ENCODE data around the gene MYEOV. TPM values are rescaled to one million over a fixed set of nuclear protein-coding genes. Genes with fewer than 3 reads are reported as not detected.

MYEOV gene
- total and polyA plus RNA-seq, 2 experiments from 2014 or later, result 0.14 TPM; not detected in 1

- no peaks in the 10 kb centered on the region for H3K79me2 ChIP-seq (replicated peaks; ENCODE audit: insufficient read depth)
- TF ChIP-seq ETS1 (IDR thresholded peaks at IDR 0.05), result no peak
- TF ChIP-seq ZNF114 (CRISPR knock-in tag; IDR thresholded peaks at IDR 0.05), result no peak
- no peak for TF ChIP-seq POLR2AphosphoS5 (IDR thresholded peaks at IDR 0.05; ENCODE audit: low read depth)
- no peak for TF ChIP-seq EZH2phosphoT487 (IDR thresholded peaks at IDR 0.05; ENCODE audit: unreplicated experiment)
- Mint-ChIP-seq H3K4me1 (peaks cover 18% of the 10 kb centered on the region), H3K36me3 (ENCODE audit: low read depth) (peaks cover 15% of the 10 kb centered on the region), H3K27ac (no peak overlapping the region), H3K27me3 (ENCODE audit: insufficient read depth, low read depth, poor library complexity) (peaks cover 22% of the 10 kb centered on the region), H3K9me3 (peaks cover 48% of the 10 kb centered on the region), H3K4me3 (no peak overlapping the region)
- H3K4me3 ChIP-seq, result no peak overlapping the region
- DNase-seq (ENCODE audit: low spot score), result no peak
- no peaks in the 10 kb centered on the region for H3K27me3 ChIP-seq (ENCODE audit: insufficient read depth)
- ATAC-seq, result no peak
- no peaks in the 10 kb centered on the region for H3K36me3 ChIP-seq (ENCODE audit: insufficient read depth)
- no peak overlapping the region for H2AFZ ChIP-seq
- H3K27ac ChIP-seq (ENCODE audit: low read depth), result no peak overlapping the region
- H3K4me2 ChIP-seq, result no peak overlapping the region
- H4K20me1 ChIP-seq (replicated peaks; ENCODE audit: insufficient read depth), result no peaks in the 10 kb centered on the region
- H3K4me1 ChIP-seq (ENCODE audit: insufficient read depth), result peaks cover 17% of the 10 kb centered on the region
- H3F3A ChIP-seq (replicated peaks; ENCODE audit: low read depth), result no peaks in the 10 kb centered on the region
- H3K9me2 ChIP-seq (ENCODE audit: insufficient read depth), result 0 out of 2 replicates have a peak, but pooled peaks cover 3% of the 10 kb centered on the region
Observed at GRCh38 chr11:69259096-69259495, 34.9 kb upstream of the MYEOV start.

- H3K27ac ChIP-seq (ENCODE audit: low read depth), result no peak overlapping the region
- H3K36me3 ChIP-seq (ENCODE audit: insufficient read depth), result no peaks in the 10 kb centered on the region
- ATAC-seq (no peak), DNase-seq (ENCODE audit: low spot score) (no peak)
- H3K4me1 Mint-ChIP-seq, result peaks cover 18% of the 10 kb centered on the region
- H3K79me2 ChIP-seq (replicated peaks; ENCODE audit: insufficient read depth), result no peaks in the 10 kb centered on the region
- no peak overlapping the region for H3K4me2 ChIP-seq
- no peak overlapping the region for H3K4me3 ChIP-seq
- H4K20me1 ChIP-seq (replicated peaks; ENCODE audit: insufficient read depth), result no peaks in the 10 kb centered on the region
- H2AFZ ChIP-seq, result no peak overlapping the region
- peaks cover 17% of the 10 kb centered on the region for H3K4me1 ChIP-seq (ENCODE audit: insufficient read depth)
- peaks cover 9% of the 10 kb centered on the region; the same call in 2 of the 3 replicates for H3K36me3 Mint-ChIP-seq (ENCODE audit: low read depth)
- H3K9me3 Mint-ChIP-seq, result peaks cover 35% of the 10 kb centered on the region
- H3K4me3 Mint-ChIP-seq, result no peak overlapping the region
- no peaks in the 10 kb centered on the region for H3K27me3 ChIP-seq (ENCODE audit: insufficient read depth)
- H3K9me2 ChIP-seq (ENCODE audit: insufficient read depth), result 0 out of 2 replicates have a peak, but pooled peaks cover 3% of the 10 kb centered on the region
- H3F3A ChIP-seq (replicated peaks; ENCODE audit: low read depth), result no peaks in the 10 kb centered on the region
- H3K27me3 Mint-ChIP-seq (ENCODE audit: insufficient read depth, low read depth, poor library complexity), result peaks cover 18% of the 10 kb centered on the region
- H3K27ac Mint-ChIP-seq, result no peak overlapping the region
- no peak for TF ChIP-seq ETS1 (IDR thresholded peaks at IDR 0.05)
- no peak for TF ChIP-seq ZNF114 (CRISPR knock-in tag; IDR thresholded peaks at IDR 0.05)
- TF ChIP-seq EZH2 (IDR thresholded peaks at IDR 0.05; ENCODE audit: low read depth, unreplicated experiment), result no peak
- no peak for TF ChIP-seq NANOG (IDR thresholded peaks at IDR 0.05; ENCODE audit: borderline replicate concordance)
- no peak for TF ChIP-seq EZH2phosphoT487 (IDR thresholded peaks at IDR 0.05; ENCODE audit: unreplicated experiment)
- no peak for TF ChIP-seq CREB1 (CRISPR knock-in tag; IDR thresholded peaks at IDR 0.05; ENCODE audit: low read depth)
- no peak for TF ChIP-seq STAT1 (IDR thresholded peaks at IDR 0.05; ENCODE audit: unreplicated experiment)
- no peak for TF ChIP-seq CTCF (conservative IDR thresholded peaks at IDR 0.05; ENCODE audit: low read depth in 2 of 2)
- TF ChIP-seq ZNF462 (CRISPR knock-in tag; IDR thresholded peaks at IDR 0.05), result no peak
- no peak for TF ChIP-seq POLR2AphosphoS5 (IDR thresholded peaks at IDR 0.05; ENCODE audit: low read depth)
- no peak for TF ChIP-seq ZNF331 (CRISPR knock-in tag; IDR thresholded peaks at IDR 0.05; ENCODE audit: low read depth)
- no peak for TF ChIP-seq JUNB (IDR thresholded peaks at IDR 0.05; ENCODE audit: unreplicated experiment)
Observed at GRCh38 chr11:69260622-69261021, 33.3 kb upstream of the MYEOV start.
